Pancreas (tissue), 10 donors: ENCODE measurements around the gene PHF21B. TPM values are rescaled to one million over a fixed set of nuclear protein-coding genes. Genes with fewer than 3 reads are reported as not detected.

ENCODE experiments used
- ATAC-seq, 4 donors: fragments of 200-7000 bp; cut with Tn5 transposase; one replicate each; pipeline versions ENCODE4 v1.8.0 to v1.9.1; 2020; ENCODE audit warnings: mild to moderate bottlenecking in 4 of 4, moderate library complexity in 4 of 4
- DNase-seq, 6 donors: peaks; one replicate each; pipeline ENCODE4 v3.0.0-alpha.2; 2020
- FAIRE-seq: peaks from 2 replicates; lab custom pipeline; 2012; peaks lifted over from hg19 to GRCh38; lab: Jason Lieb, UNC
- H3K27ac ChIP-seq, 4 donors: fragments of 200-600 bp; sonication (generic); 1 replicate in 3 of 4; 2 replicates in 1 of 4; pipeline versions ENCODE4 v1.5.0 to v1.8.0; 2020
- H3K27me3 ChIP-seq, 4 donors: fragments of 200-600 bp; one replicate each; pipeline ENCODE4 v1.8.0; 2021
- H3K36me3 ChIP-seq, 3 donors: fragments of 200-600 bp; sonication (generic) in 1 of 3; one replicate each; pipeline versions ENCODE4 v1.5.0 to v1.8.0; 2020 to 2021
- H3K4me1 ChIP-seq, 3 donors: fragments of 200-600 bp; one replicate each; pipeline ENCODE4 v1.8.0; 2021
- H3K4me3 ChIP-seq, 4 donors: fragments of 200-600 bp; sonication (generic) in 2 of 4; one replicate each; pipeline versions ENCODE4 v1.5.0 to v1.8.0; 2020 to 2021
- H3K9me3 ChIP-seq, 4 donors: fragments of 200-600 bp; one replicate each; pipeline ENCODE4 v1.8.0; 2021
- CTCF ChIP-seq, 4 donors: fragments of 200-600 bp; sonication (generic) in 3 of 4; IDR thresholded peaks; one replicate each; pipeline versions ENCODE4 v1.5.0 to v1.8.0; 2021; ENCODE audit warnings: antibody characterized with exemption in 4 of 4
- WGBS, 2 donors: extraction: QIAGEN DNeasy Blood & Tissue Kit; methylation state at CpG; one replicate each; pipeline ENCODE4 v1.1.7; 2013; 5-methylcytosine and 5-hydroxymethylcytosine counted together
- intact Hi-C, 3 donors: fragments of 100-400 bp; cut with DNase I; formaldehyde crosslinking; loops; one replicate each; pipeline versions ENCODE4 v1.11.1 to v1.14.2; 2022
- polyA plus RNA-seq, 2 donors: library from polyadenylated mRNA; stranded (reverse); fragments of 200-250 nt; gene quantifications; one replicate each; pipeline ENCODE4 v1.2.3, GENCODE V29; 2013
- total RNA-seq, 6 donors: library from RNA; stranded (reverse); fragmentation: NEBNext Ultra II Directional in 4 of 6; extraction: Animal tissue kit (Norgen Biotek cat#: 25700) in 4 of 6; gene quantifications; one replicate each; pipeline versions ENCODE4 v1.2.1 to v1.2.4, GENCODE V29; 2021 to 2023
- donor health status: healthy with polysubstance abuse.
- donor health status: DM: no; HTN: no; CAD: no; lungs with moderate emphysema.
- donor health status: DM: no; HTN: no; CAD: no.
- donor health status: control.
- donor health status: control.
- donor health status: Bipolar disorder and iron deficiency.
- donor health status: DM: yes; HTN: yes; CAD: no.
- donor health status: DM: no; HTN: no; CAD: no.
- donor health status: DM: no; HTN: no; CAD: no.
- donor health status: DM: yes; HTN: yes; CAD: no.

PHF21B gene
- total and polyA plus RNA-seq, 8 donors, result 0.34 to 2.9 (median 0.57) TPM; not detected in 1

DNA sequence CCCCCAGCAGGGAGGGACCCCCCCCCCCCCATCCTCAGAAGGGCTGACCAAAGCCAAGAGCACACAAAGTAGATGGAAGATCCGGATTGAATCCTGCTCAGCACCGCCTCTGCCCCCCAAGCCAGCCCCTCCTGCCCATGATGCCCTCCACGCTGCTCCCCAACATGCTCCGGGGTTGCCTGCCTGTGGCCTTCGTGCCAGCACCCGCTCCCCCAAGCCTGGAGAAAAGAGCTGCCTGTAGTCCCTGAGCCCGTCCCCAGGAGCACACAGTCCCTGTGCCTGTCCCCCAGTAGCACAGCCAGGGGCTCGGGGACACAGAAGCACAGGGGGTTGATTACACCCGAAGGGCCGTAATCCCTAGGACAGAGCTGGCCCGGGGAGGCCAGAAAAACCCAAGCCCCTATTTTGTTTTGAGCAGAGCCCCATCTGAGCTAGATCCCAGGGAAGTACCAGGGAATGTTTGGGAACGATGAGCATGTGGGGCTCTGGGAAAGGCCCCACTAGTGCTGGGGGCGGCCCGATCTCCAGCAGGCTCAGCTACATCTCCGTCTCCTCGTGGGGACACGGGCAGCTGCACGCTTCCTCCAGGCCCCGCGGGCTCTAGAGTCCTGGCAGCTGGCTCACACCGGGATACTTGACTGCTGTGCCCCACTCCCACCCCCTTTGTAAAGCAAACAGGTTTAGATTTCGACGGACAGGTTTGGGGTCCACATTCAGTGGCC, 66.7 kb downstream of the PHF21B start:
- intact Hi-C loops, result no loop called here
- DNase-seq (peak in 1 of 6 donors; percentile 39), FAIRE-seq (no peak), ATAC-seq (no peak)
- WGBS, 2 donors, result 49 to 58% methylated on average over 22 to 23 of the region's 23 CpGs
- TF ChIP-seq CTCF (IDR thresholded peaks at IDR 0.05), result no peak
- H3K4me1 ChIP-seq, result no peaks in the 10 kb centered on the region
- H3K9me3 ChIP-seq, result no peaks in the 10 kb centered on the region
- H3K36me3 ChIP-seq, result no peaks in the 10 kb centered on the region
- no peak overlapping the region for H3K4me3 ChIP-seq
- no peaks in the 10 kb centered on the region for H3K27me3 ChIP-seq
- no peak overlapping the region for H3K27ac ChIP-seq

DNA sequence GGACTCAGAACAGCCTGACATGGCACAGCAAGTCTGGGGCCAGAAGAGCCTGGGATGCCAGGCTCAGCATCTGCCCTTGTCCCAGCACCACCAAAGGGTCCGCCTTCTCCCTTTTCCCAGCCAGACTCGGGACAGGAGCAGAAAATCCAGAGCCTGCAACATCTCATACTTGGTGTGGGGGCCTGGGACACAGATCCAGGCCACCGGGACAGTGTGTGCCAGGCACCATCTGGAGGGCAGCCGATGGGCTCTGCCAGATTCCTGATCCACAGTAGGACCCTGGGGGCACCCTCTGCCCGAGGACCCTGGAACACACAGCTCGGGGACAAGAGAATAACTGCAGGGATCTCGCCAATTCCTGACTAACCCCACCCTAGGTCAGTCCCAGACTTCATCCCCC, 67.7 kb downstream of the PHF21B start:
- Histone ChIP-seq H3K9me3 (no peaks in the 10 kb centered on the region), H3K36me3 (no peaks in the 10 kb centered on the region), H3K4me1 (no peaks in the 10 kb centered on the region), H3K4me3 (no peak overlapping the region), H3K27me3 (no peaks in the 10 kb centered on the region), H3K27ac (no peak overlapping the region)
- TF ChIP-seq CTCF (IDR thresholded peaks at IDR 0.05), result no peak
- intact Hi-C loops, result no loop called here
- DNase-seq (peak in 1 of 6 donors; percentile 35), ATAC-seq (no peak), FAIRE-seq (no peak)
- WGBS, 2 donors, result 50 to 64% methylated on average over 7 of the region's 7 CpGs

GRCh38 chr22:44941207-44941606, 68.6 kb downstream of the PHF21B start:
- Histone ChIP-seq H3K36me3 (no peaks in the 10 kb centered on the region), H3K9me3 (no peaks in the 10 kb centered on the region), H3K27me3 (no peaks in the 10 kb centered on the region), H3K4me3 (no peak overlapping the region), H3K4me1 (no peaks in the 10 kb centered on the region), H3K27ac (no peak overlapping the region)
- WGBS, 2 donors, result 50 to 56% methylated on average over 14 to 15 of the region's 15 CpGs
- intact Hi-C loops, result no loop called here
- FAIRE-seq (no peak), ATAC-seq (no peak), DNase-seq (peak in 1 of 6 donors; percentile 45)
- no peak for TF ChIP-seq CTCF (IDR thresholded peaks at IDR 0.05)

- H3K4me3 ChIP-seq, result no peak overlapping the region
- intact Hi-C loops, result no loop called here
- TF ChIP-seq CTCF (IDR thresholded peaks at IDR 0.05), result no peak
- FAIRE-seq, result no peak
- DNase-seq, result peak in 1 of 6 donors; percentile 19
- no peaks in the 10 kb centered on the region for H3K4me1 ChIP-seq
- no peaks in the 10 kb centered on the region for H3K27me3 ChIP-seq
- 48 to 59% methylated on average over 11 of the region's 11 CpGs for WGBS, 2 donors
- H3K9me3 ChIP-seq, result no peaks in the 10 kb centered on the region
- no peak for ATAC-seq
- no peak overlapping the region for H3K27ac ChIP-seq
- no peaks in the 10 kb centered on the region for H3K36me3 ChIP-seq
Observed at GRCh38 chr22:44940130-44940529, 69.7 kb downstream of the PHF21B start.

DNA sequence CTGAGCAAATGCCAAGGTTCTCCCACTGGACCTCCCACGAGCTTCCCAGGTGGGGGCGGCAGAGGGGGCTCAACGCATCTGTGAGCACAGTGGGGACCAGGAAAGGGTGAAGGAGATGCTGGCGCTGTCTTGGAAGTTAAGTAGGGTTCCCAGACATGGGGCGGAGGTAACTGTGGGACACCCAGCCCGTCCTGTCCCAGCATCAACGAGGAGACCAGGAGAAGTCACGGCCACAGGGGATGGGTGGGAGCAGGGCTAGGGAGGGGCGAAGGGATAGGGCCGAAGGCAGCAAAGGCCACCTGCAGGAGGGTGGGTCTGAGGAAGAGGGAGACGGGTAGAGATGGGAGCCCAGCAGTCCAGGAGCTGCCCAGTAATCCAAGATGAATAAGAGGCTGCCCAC, 70.4 kb downstream of the PHF21B start:
- Histone ChIP-seq H3K27ac (no peak overlapping the region), H3K27me3 (no peaks in the 10 kb centered on the region), H3K9me3 (no peaks in the 10 kb centered on the region), H3K4me1 (no peaks in the 10 kb centered on the region), H3K4me3 (no peak overlapping the region), H3K36me3 (no peaks in the 10 kb centered on the region)
- 41 to 65% methylated on average over 11 of the region's 11 CpGs for WGBS, 2 donors
- FAIRE-seq, result no peak
- DNase-seq, result peak in 1 of 6 donors; percentile 20
- intact Hi-C loops, result no loop called here
- ATAC-seq, result no peak
- TF ChIP-seq CTCF (IDR thresholded peaks at IDR 0.05), result no peak
